CD4-positive, alpha-beta T cell treated with Interleukin-17A for 4 hours (primary cell): ENCODE data around the gene GOLGA8B.
A peak's percentile ranks its signal among the peaks of the same experiment; 100 is the strongest.
"Not testable (repeated sequence)": the region's sequence is repeated elsewhere in the genome, so short reads cannot be mapped to it uniquely, and the experiment has no call there.

Experiments
- DNase-seq: peaks from one replicate; pipeline ENCODE4 v3.0.0-alpha.2; 2020; ENCODE audit warnings: mixed read lengths

Gene GOLGA8B

DNA sequence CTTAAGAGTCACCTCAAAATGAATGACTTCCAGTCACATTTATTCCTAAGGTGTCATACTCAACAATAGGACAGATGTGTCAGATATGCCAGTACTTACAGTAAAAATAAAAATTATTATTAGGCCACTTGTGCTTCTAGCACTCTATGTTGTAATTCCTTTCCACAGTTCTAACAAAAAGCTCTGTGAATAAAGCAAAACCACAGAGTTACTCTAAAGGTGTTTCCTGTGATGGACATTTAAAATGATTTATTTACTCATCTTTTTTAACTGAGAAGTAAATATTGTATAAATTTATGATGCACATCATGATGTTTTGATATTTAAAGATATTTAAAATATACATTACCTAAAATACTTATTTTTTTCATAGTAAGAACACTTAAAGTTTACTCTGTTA is 13.9 kb upstream of the GOLGA8B start:
- no peak for DNase-seq

DNA sequence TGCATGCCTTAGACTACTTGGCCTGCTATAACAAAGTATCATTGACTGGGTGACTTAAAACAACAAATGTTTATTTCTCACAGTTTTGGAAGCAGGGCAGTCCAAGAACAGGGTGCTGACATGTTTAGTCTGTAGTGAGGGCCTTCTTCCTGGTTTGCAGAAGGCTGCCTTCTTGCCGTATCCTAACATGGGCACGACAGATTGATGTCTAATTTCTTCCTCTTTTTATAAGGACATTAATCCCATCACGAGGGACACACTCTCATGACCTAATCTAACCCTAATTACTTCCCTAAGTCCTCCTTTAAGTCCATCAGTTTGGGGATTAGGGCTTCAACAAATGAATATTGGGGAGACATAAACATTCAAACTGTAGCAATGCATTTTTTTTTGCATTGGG is 10.9 kb upstream of the GOLGA8B start:
- no peak for DNase-seq

DNA sequence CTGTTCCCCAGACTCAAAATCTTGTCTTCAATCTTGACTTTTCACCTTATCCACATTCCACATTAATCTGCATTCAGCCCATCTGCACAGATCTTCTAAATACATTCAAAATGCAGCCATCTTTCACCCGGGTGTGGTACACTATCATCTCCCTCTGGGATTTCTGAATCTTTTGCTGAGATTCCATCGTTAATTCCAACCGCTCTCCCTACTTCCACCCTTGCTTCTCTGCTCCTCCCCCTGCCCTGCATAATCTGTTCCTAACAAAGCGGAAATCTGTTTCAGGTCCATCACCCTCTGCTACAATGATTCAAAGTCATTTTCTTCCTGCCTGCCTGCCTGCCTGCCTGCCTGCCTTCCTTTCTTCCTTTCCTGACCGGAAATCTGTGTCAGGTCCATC is 7.9 kb upstream of the GOLGA8B start:
- DNase-seq = no peak

DNA sequence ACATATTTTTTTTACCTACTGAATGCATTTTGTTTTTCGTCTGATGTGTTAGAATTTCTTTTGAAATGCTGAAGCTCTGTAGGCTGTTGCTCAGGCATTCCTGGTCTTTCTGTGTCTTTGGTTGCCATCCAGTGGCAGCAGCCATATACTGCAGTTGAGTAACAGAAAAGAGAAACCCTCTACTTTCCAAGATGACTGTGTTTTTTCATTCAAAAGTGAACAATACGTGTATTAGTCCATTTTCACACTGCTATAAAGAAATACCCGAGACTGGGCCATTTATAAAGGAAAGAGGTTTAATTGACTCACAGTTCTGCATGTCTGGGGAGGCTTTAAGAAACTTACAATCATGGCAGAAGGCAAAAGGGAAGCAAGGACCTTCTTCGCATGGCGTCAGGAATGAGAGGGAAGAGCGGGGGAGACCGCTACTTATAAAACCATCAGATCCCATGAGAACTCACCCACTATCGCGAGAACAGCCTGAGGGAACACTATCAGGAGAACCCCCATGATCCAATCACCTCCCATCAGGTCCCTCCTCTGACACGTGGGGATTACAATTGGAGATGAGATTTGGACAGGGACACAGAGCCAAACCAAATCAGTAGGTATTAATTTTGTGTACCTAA is 4.7 kb upstream of the GOLGA8B start:
- peak; percentile 70 for DNase-seq

DNA sequence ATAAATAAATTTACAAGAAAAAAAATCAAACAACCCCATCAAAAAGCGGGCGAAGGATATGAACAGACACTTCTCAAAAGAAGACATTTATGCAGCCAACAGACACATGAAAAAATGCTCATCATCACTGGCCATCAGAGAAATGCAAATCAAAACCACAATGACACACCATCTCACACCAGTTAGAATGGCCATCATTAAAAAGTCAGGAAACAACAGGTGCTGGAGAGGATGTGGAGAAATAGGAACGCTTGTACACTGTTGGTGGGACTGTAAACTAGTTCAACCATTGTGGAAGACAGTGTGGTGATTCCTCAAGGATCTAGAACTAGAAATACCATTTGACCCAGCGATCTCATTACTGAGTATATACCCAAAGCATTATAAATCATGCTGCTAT is 2.5 kb upstream of the GOLGA8B start:
- DNase-seq = not testable (repeated sequence)

DNA sequence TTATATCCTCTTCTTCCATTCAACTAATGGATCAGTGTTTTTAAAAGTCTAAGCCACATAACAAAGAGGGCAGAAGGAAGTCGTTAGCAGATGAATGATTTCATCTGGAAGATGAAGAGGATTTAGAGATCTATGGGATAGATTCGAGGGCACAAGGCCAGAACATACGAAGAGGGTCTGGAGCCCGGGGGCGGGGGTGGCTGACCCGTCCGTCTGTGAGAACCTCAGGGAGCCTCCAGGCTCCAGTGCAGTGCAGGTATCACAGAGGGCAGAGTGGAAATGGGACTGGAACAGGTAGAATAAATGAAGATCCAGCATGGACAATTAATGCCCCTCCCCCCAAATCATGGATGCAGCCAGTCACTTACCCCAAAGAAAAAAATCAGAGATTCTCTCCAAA is 1.5 kb upstream of the GOLGA8B start:
- DNase-seq = no peak

DNA sequence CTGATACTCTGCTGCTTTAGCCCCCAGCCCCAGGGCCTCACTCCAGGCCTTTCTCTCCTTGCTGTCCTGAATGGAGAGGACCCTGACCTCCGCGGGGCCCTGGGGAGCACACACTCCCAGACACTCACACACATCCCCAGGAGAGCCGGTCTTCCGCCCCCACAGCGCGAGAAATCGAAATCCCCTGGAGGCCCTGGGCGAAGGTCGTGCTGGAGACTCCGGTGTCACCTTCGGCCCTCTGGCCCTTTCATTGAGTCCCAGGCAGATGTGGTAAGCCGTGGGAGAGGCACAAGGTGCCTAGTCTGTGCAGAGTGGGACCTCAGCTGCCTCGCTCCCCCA is 848 bp upstream of the GOLGA8B start:
- no peak for DNase-seq

DNA sequence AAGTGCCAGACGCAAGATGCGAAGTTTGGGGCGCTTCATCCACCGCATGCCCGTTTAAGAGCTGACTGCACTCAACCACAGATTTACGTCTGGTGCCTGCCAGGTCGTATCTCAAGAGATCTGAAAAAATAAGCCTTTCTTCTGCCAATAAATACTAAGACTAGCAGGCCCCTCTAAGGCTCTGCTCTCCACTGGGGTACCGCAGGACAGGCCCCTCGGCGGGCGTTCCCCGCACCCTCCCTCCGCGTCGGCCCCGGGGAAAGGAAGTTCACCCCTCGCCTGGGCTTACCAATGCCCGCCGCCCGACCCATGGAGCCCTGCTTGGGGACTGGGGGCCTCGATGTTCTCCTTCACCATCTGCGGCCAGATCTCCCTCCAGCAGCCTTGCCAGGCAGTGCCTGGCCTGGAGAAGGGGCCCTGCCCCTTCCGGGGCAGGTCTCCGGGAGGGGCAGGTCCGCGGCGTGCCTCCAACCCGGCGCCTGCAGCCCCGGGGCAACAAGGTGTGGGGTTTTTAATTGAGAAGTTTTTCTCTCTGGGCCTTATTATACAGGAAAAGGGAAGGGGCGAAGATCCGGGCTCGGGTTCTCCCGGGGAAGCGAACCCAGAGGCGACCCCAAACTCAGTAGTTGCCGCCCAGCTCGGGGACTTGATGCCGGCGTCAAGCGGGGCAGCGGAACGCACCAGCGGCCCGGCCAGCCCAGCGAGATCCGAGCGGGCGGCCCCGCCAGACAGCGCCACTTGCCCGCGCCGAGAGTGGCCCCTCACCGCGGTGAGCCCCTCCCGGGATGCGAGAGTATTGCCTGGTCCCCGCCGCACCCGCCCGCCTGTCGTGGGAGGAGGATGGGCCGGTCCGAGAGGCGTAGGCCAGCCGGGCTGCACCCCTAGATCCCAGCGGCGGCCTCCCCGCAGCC is 735 bp downstream of the GOLGA8B start:
- peak; percentile 54 for DNase-seq

DNA sequence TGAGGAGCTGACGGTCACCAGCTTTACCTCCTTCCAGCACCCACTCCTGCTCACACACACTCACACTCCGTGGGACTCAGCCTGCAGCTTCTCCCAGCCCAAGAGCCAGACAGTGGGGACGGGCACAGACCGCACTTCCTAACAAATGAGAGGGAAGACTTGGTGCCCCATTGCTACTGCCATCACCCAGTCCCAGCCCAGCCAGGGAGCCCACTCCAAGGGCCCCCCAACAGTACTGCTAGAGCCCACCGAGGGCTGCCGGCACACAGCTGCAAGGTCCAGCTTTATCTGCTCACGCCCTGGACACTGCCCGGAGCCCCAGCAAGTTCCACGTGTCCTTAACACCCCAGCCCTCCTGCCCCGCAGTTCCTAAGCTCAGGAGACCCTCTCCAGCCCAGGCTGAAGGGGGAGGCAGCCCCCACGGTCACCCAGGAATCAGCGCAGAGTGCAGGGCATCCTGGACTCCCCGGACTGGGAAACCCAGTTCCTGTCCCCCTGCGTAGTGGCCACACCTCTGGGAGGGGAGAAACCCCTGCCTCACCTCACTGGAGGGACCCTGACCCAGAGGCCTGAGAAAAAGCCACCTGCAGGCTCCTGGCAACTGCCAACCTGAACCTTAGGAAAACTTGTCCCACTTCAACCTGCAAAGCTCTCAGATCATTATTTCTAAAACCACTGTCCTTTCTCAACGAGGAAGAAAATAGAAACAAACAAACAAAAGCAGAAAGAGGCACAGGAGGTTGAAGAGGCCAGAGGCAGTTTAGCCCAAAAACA is 1.6 kb downstream of the GOLGA8B start:
- DNase-seq = not testable (repeated sequence)

DNA sequence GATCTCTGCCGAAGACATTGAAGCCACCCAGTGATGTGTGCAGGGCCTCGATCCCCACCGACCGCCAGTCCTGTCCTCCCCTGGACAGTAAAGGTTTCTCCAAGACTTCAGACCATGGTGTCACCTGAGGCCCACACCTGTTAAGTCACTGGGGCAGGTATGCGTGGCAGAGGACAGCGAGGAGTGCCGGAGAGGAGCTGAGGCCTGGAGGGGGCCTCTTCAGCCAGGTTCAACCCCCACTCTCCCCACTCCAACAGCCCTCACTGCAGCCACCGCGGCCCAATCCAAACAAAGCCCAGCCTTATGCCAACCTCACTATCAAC is 2.4 kb downstream of the GOLGA8B start:
- DNase-seq = no peak

DNA sequence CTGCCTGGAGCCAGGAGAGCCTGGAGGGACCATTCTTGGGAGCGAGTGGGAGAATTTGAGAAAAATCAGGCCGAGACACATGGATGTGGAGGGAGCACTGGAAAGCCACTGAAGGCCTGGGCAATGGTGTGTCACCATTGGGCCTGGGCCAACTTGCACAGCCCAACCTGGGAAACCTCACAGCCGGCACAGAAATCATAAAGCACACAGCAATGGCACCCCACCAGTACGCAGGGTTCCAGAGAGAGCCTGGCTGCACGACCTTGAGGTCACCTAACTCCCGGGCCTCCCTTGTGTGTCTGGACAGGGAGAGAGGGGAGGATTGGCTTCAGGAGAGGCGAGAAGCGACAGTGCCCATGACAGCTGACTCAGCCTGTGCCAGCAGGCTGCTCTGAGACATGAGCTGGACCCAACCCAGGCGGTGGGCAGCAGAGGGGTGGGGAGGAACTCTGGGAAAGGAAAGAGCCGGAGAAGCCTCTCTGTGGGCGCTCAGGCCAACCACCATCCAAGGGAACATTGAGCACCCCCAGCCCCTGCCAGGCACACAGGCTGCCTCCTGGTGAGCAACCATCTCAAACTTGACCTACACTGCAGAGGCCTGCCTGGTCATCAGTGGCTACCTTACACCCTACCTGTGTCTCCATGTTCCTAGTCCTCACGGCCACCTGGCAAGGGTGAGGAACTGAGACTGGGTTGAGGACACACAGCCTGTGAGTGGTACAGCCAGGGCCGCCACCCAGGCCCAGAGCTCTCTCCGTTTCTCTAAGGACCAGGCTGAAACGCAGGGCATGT is 3.0 kb downstream of the GOLGA8B start:
- not testable (repeated sequence) for DNase-seq

DNA sequence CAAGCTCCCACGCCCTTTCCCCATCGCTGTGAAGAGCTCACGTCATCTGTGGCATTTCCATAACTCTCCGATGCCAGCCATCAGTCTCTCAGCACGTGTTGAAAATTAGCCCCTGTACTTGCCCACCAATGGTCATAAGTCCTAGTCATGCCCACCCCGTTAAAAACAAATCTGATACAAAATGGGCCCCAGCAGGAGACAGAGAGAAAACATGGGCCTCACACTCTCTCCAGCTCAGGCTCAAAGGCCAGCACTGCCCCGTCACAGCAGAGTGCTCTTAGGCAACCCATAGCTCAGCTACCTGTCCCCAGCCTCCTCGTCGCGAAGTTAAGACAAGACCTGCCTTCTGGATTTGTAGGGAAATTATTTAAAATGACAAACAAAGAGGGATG is 5.2 kb downstream of the GOLGA8B start:
- no peak for DNase-seq

DNA sequence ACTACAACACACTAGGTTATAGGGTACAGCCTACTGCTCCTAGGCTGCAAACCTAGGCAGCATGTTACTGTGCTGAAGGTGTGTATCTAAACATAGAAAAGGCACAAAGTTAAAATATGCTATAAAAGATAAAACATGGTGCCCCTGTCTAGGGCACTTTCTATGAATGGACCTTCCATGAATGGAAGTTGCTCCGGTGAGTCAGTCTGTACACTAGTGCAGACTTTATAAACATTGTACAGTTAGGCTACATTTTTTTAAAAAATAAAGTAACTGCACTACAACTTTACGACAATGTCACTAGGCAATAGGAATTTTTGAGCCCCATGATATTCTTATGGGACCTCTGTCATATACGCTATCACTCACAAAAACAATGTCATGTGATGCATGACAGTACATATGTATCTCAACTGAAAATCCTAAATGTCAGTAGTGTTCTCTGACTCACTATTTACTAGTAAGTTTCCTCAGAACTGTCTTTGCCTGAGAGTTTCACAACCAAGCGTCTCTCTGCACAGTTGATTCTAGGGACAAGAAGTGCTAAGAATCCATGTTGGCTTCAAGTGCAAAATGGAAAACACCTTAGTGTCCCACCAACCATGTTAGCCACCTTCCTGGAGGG is 5.7 kb downstream of the GOLGA8B start:
- DNase-seq = not testable (repeated sequence)

DNA sequence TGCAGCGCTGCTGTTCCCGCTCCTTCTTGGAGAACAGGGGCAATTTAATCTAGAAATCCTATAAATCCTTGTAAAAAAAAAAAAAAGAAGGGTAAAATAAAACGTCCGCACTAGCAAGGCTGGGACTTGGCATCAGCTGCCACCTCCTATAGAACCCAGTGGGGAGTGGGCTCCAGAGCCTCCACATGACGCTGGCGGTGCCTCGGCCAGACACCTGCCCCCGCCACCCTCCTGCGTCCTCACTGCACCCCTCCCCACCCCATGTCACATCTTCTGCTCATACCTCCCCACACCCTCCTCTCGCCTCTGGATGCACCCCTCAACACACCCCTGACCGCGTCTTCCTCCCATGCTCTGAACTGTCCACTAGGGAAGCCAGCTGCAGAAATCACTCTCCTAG is 8.4 kb downstream of the GOLGA8B start:
- not testable (repeated sequence) for DNase-seq

DNA sequence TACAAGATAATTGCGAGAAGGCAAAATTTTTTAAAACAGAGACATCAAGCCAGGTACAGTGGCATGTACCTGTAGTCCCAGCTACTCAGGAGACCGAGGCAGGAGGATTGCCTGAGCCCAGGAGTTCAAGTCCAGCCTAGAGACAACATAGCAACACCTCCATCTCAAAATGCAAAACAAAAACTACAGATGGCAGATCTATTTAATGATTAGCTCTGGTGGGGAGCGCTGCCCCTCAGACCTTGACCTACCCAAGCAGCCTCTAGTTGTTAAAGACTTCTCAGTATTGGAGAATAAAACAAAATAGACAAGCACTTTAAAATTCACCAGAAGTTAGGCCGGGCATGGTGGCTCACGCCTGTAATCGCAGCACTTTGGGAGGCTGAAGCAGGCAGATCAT is 10.5 kb downstream of the GOLGA8B start:
- DNase-seq = not testable (repeated sequence)

DNA sequence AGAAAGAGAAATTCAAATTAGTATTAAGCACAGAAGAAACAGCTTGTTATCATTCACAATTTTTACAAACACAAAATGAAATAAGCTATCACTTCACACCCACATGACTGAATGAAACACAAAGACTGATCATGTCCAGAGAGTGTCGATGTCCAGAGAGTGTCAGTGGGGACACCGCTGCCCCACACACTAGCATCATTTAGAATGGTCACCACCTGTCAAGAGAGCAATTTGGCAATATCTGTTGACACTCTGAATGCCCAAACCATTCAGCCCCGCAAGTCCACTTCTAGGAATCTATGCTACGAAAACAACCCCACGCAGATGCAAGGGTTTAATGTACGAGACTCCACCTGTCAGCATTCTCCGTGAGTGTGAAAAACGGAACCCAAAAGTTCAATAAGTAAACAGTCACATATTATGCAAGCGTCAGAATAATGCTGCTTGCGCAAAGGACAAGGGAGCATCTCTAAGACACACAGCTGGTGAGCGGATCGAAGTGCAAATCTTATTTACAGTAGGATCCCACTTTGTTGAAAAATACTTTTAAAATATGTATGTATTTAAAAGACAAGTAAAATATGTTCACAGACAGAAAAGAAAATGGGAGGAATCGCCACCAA is 11.3 kb downstream of the GOLGA8B start:
- DNase-seq = not testable (repeated sequence)

DNA sequence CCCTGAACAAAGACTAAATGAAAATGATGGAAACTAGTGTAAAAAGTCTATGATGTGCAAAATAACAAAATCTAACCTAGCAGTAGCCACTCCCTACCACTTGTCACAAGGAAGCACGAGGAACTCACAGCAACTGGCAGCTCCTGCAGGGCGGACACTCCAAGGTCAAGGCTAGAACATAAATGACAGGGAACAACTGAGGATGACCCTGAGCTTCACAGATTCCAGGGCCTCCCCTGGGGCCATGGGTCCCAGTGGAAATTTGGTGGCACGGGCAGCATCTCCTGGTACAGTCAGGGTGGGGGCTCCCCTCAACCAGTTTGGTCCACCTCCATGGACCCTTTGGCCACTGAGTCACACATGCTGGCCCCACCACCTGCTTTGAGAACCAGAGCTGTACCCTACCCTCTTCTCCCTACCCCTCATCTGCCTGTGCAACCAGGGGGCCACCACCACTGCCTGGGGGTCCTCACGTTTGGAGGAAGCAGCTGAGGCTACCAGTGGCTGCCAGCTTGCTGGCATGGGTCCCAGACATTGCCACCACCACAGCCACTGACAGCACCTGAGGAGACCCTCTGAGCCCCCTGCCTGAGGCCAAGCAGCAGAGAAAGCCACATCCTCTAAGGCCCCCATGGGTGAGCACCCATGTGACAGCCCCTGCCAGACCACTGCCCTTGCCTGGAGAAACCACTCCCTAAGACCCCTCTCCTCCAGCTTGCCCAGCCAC is 13.6 kb downstream of the GOLGA8B start:
- DNase-seq = not testable (repeated sequence)

DNA sequence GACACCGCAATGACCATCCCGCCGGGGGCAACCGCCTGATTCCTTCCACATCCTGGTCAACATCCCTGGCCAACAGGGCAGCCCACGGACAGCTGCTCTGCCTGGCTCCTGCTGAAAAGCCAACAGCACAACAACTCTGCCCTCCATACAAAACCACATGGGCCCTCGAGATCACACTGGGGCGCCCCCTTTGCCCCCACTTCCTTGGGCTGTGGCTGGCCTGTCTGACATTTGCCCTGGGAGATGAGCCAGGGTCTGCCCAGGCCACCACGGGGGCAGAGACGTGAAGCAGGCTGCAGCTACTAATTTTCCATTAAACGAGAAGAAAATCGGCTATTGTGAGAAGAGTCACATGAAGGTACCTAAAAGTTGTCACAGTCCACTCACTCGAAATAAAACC is 16.3 kb downstream of the GOLGA8B start:
- DNase-seq = not testable (repeated sequence)

DNA sequence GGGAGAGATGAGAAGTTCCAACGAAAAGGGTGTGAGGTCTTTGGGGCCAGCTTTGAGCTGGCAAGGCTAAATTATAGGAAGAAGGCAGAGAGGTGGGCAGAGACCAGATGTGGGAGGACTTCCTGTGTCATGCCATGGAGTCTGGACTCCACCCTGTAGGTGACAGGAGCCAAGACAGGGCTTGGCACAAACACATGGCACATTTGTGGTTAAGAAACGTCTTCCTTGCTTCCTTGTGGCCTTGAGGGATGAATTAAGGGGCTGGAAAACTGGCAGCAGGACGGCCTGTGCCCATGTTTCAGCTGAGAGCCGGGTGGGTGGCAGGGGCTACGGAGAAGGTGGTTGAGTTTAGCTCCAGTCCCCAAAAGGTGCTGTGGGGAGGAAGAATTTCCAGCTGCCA is 18.7 kb downstream of the GOLGA8B start:
- not testable (repeated sequence) for DNase-seq

DNA sequence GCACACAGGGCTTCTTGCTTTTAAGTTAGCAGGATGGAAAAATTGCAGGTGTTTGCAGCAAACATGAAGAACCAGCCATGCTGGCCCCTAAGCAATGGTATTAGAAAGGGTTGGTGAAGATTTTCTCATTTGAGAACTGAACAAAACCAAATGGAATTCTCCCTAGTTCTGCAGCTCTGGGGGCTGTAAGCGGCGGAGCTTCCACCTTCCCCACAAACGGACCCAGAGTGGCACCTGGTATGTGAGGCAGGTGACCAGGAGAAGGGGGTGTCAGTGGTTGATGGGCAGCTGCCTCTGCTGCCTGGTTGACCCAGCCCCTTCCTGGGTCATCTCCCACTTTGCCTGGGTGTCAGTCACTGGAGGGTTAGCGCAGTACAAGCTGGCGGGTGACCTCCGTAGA is 22.6 kb downstream of the GOLGA8B start:
- not testable (repeated sequence) for DNase-seq

DNA sequence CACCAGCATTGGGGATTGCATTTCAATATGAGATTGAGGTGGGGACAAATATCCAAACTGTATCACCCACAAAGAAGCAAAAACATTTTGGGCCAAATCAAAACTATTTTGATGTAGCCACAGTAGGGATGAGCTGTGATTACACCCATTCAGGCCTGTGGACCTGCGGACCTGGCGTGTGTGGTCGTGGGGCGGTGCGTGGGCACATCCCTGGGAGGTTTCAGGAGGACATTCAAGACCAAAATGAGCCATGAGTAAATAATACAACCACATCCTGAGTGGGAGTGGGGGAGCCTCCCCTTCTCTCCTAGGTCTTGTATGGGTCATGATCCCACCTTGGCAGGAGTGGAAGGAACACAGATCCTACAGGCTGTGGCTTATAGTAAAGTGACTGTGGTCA is 23.7 kb downstream of the GOLGA8B start:
- DNase-seq = not testable (repeated sequence)
